Naive thymus-derived CD4-positive, alpha-beta T cell (primary cell): Measurements from ENCODE around the gene LRRIQ3. TPM values are rescaled to one million over a fixed set of nuclear protein-coding genes. Genes with fewer than 3 reads are reported as not detected.

ENCODE experiments used
- ATAC-seq: fragments of 150-1000 bp; cut with Tn5 transposase; 2 replicates; pipeline ENCODE4 v1.10.0; 2021; ENCODE audit warnings: mild to moderate bottlenecking, moderate library complexity
- CTCF ChIA-PET: fragments of 350-600 bp; sonication (Branson Sonifier 250); formaldehyde crosslinking; loops from one replicate; lab custom pipeline; 2021; ENCODE audit warnings: antibody characterized with exemption; lab: Charles Lee
- POLR2A ChIA-PET: fragments of 350-600 bp; sonication (Branson Sonifier 250); formaldehyde crosslinking; loops from one replicate; lab custom pipeline; 2021; ENCODE audit warnings: antibody characterized with exemption, inconsistent platforms; lab: Charles Lee
- DNase-seq, 9 donors: peaks; one replicate each; pipeline versions ENCODE4 v3.0.0 to v3.0.0-alpha.2; 2020 to 2022; ENCODE audit warnings: mixed read lengths in 1 of 9
- H3K27ac ChIP-seq: one replicate; pipeline ENCODE4 v1.7.0; 2013; ENCODE audit warnings: mild to moderate bottlenecking, low read depth, low read length, moderate library complexity
- H3K27me3 ChIP-seq, 2 donors: one replicate each; pipeline ENCODE4 v1.7.0; 2013; ENCODE audit warnings: low read length in 2 of 2, mild to moderate bottlenecking in 2 of 2, moderate library complexity in 2 of 2; ENCODE audit not compliant: control insufficient read depth in 2 of 2, insufficient read depth in 2 of 2
- H3K36me3 ChIP-seq, 3 experiments: 1 replicate in 2 of 3; 2 replicates in 1 of 3; pipeline ENCODE4 v1.7.0; 2013; ENCODE audit warnings: low read length in 3 of 3, mild to moderate bottlenecking in 3 of 3, moderate library complexity in 1 of 3; ENCODE audit not compliant: insufficient read depth in 3 of 3, control insufficient read depth in 2 of 3
- H3K4me1 ChIP-seq, 2 donors: one replicate each; pipeline ENCODE4 v1.7.0; 2013; ENCODE audit warnings: low read length in 2 of 2, mild to moderate bottlenecking in 2 of 2, moderate library complexity in 1 of 2; ENCODE audit not compliant: control insufficient read depth in 2 of 2, insufficient read depth in 2 of 2
- H3K4me3 ChIP-seq: 2 replicates; pipeline ENCODE4 v1.7.0; 2013; ENCODE audit warnings: mild to moderate bottlenecking, low read length
- H3K9me3 ChIP-seq, 3 experiments: 1 replicate in 2 of 3; 2 replicates in 1 of 3; pipeline ENCODE4 v1.7.0; 2013; ENCODE audit warnings: low read length in 3 of 3; ENCODE audit not compliant: control insufficient read depth in 2 of 3
- H3K27ac Mint-ChIP-seq, 9 donors: one replicate each; pipeline ENCODE4 v1.8.0; 2020 to 2022; ENCODE audit warnings: mixed read lengths in 9 of 9, mild to moderate bottlenecking in 8 of 9, moderate library complexity in 5 of 9, inconsistent platforms in 2 of 9
- H3K27me3 Mint-ChIP-seq, 5 donors: one replicate each; pipeline ENCODE4 v1.8.0; 2021 to 2022; ENCODE audit warnings: mixed read lengths in 5 of 5, mild to moderate bottlenecking in 1 of 5
- H3K36me3 Mint-ChIP-seq, 5 donors: one replicate each; pipeline ENCODE4 v1.8.0; 2020 to 2022; ENCODE audit warnings: mixed read lengths in 5 of 5, mild to moderate bottlenecking in 3 of 5, inconsistent platforms in 1 of 5
- H3K4me1 Mint-ChIP-seq, 7 donors: one replicate each; pipeline ENCODE4 v1.8.0; 2020 to 2022; ENCODE audit warnings: mixed read lengths in 7 of 7, mild to moderate bottlenecking in 3 of 7, inconsistent platforms in 1 of 7
- H3K4me3 Mint-ChIP-seq, 10 donors: one replicate each; pipeline ENCODE4 v1.8.0; 2020 to 2022; ENCODE audit warnings: mild to moderate bottlenecking in 10 of 10, mixed read lengths in 10 of 10, moderate library complexity in 6 of 10, inconsistent platforms in 2 of 10
- H3K9me3 Mint-ChIP-seq, 11 donors: one replicate each; pipeline ENCODE4 v1.8.0; 2020 to 2022; ENCODE audit warnings: mixed read lengths in 11 of 11, mild to moderate bottlenecking in 4 of 11, inconsistent platforms in 1 of 11, moderate library complexity in 1 of 11
- intact Hi-C, 2 donors: fragments of 100-400 bp; cut with micrococcal nuclease; formaldehyde crosslinking; loops; one replicate each; pipeline ENCODE4 v1.15.1; 2023
- polyA plus RNA-seq, 2 donors: library from polyadenylated mRNA; unstranded; fragments of 300-500 nt; fragmentation: Illumina TruSeq; gene quantifications; one replicate each; pipeline ENCODE4 v1.2.3, GENCODE V29; 2021
- total RNA-seq, 6 experiments: library from RNA in 5 of 6; stranded (reverse) in 5 of 6; gene quantifications; 1 replicate in 5 of 6; 2 replicates in 1 of 6; pipeline ENCODE4 v1.2.3 and lab custom pipeline; 2021 to 2026

Gene LRRIQ3
- total and polyA plus RNA-seq, 7 experiments from 2014 or later: 0.32 to 3.5 (median 1.0) TPM

- H3K4me1 Mint-ChIP-seq: no peaks in the 10 kb centered on the region
- no peaks in the 10 kb centered on the region for H3K27me3 Mint-ChIP-seq
- peaks cover 0 to 10% (median 0%) of the 10 kb centered on the region in 5 donors for H3K36me3 Mint-ChIP-seq
- ATAC-seq (no peak), DNase-seq (no peak)
- no peaks in the 10 kb centered on the region for H3K36me3 ChIP-seq
- intact Hi-C loops: no loop called here
- ChIA-PET POLR2A (no interaction called here), CTCF (no interaction called here)
- no peak within 1 kb of the TSS for H3K27ac ChIP-seq
- H3K4me1 ChIP-seq: no peaks in the 10 kb centered on the region
- no peaks in the 10 kb centered on the region for H3K27me3 ChIP-seq
- no peak within 1 kb of the TSS for H3K4me3 ChIP-seq
- no peaks in the 10 kb centered on the region for H3K9me3 ChIP-seq
- H3K27ac Mint-ChIP-seq: no peak within 1 kb of the TSS
- H3K9me3 Mint-ChIP-seq: peaks cover 0 to 19% (median 2%) of the 10 kb centered on the region in 11 donors
- no peak within 1 kb of the TSS for H3K4me3 Mint-ChIP-seq
These were observed 37.2 kb upstream of the LRRIQ3 start, which contains the start of gene TNNI3K for GRCh38 chr1:74235153-74235552. TNNI3K (plus strand) TSS chr1:74235387; CDS start chr1:74235452, 65 bp downstream.

- H3K4me1 Mint-ChIP-seq: peaks cover 0 to 2% (median 0%) of the 10 kb centered on the region in 7 donors
- Histone ChIP-seq H3K27ac (no peak overlapping the region), H3K9me3 (peaks cover 0 to 28% (median 5%) of the 10 kb centered on the region in 3 experiments), H3K27me3 (no peaks in the 10 kb centered on the region), H3K4me1 (no peaks in the 10 kb centered on the region), H3K4me3 (no peak overlapping the region), H3K36me3 (no peaks in the 10 kb centered on the region)
- H3K27me3 Mint-ChIP-seq: peaks cover 0 to 6% (median 0%) of the 10 kb centered on the region in 5 donors
- ATAC-seq (no peak), DNase-seq (no peak)
- POLR2A ChIA-PET: no interaction called here
- H3K36me3 Mint-ChIP-seq: peaks cover 0 to 47% (median 17%) of the 10 kb centered on the region in 5 donors
- intact Hi-C loops: no loop called here
- peak overlapping the region in 1 of 10 donors; percentile 8 for H3K4me3 Mint-ChIP-seq
- H3K27ac Mint-ChIP-seq: no peak overlapping the region
- CTCF ChIA-PET: no interaction called here
- peaks cover 9 to 72% (median 50%) of the 10 kb centered on the region in 11 donors for H3K9me3 Mint-ChIP-seq
These were observed 25.5 kb upstream of the LRRIQ3 start for GRCh38 chr1:74223453-74223852.

- Mint-ChIP-seq H3K27me3 (peaks cover 0 to 6% (median 0%) of the 10 kb centered on the region in 5 donors), H3K27ac (no peak overlapping the region), H3K4me1 (peaks cover 0 to 2% (median 0%) of the 10 kb centered on the region in 7 donors), H3K9me3 (peaks cover 9 to 66% (median 46%) of the 10 kb centered on the region in 11 donors), H3K4me3 (no peak overlapping the region), H3K36me3 (peaks cover 0 to 47% (median 17%) of the 10 kb centered on the region in 5 donors)
- Histone ChIP-seq H3K4me1 (no peaks in the 10 kb centered on the region), H3K27ac (no peak overlapping the region), H3K4me3 (no peak overlapping the region), H3K9me3 (peaks cover 0 to 24% (median 5%) of the 10 kb centered on the region in 3 experiments), H3K36me3 (no peaks in the 10 kb centered on the region), H3K27me3 (no peaks in the 10 kb centered on the region)
- CTCF ChIA-PET: no interaction called here
- intact Hi-C loops: no loop called here
- no peak for ATAC-seq
- POLR2A ChIA-PET: no interaction called here
- no peak for DNase-seq
These were observed 24.7 kb upstream of the LRRIQ3 start for GRCh38 chr1:74222701-74223100.

- no peak overlapping the region for H3K27ac ChIP-seq
- Mint-ChIP-seq H3K4me3 (no peak overlapping the region), H3K27ac (no peak overlapping the region), H3K9me3 (peaks cover 0 to 5% (median 3%) of the 10 kb centered on the region in 11 donors), H3K36me3 (peaks cover 0 to 19% (median 12%) of the 10 kb centered on the region in 5 donors), H3K4me1 (peaks cover 0 to 2% (median 0%) of the 10 kb centered on the region in 7 donors), H3K27me3 (no peaks in the 10 kb centered on the region)
- no peaks in the 10 kb centered on the region for H3K27me3 ChIP-seq
- no peaks in the 10 kb centered on the region for H3K36me3 ChIP-seq
- ChIA-PET POLR2A (no interaction called here), CTCF (no interaction called here)
- H3K4me3 ChIP-seq: no peak overlapping the region
- DNase-seq: no peak
- H3K9me3 ChIP-seq: no peaks in the 10 kb centered on the region
- intact Hi-C loops: no loop called here
- ATAC-seq: no peak
- H3K4me1 ChIP-seq: no peaks in the 10 kb centered on the region
These were observed 17.3 kb upstream of the LRRIQ3 start for GRCh38 chr1:74215229-74215628.

GRCh38 chr1:74205266-74205665 is 7.3 kb upstream of the LRRIQ3 start:
- Histone ChIP-seq H3K27ac (no peak overlapping the region), H3K27me3 (no peaks in the 10 kb centered on the region), H3K36me3 (peaks cover 0 to 10% (median 3%) of the 10 kb centered on the region in 3 experiments), H3K4me3 (no peak overlapping the region), H3K4me1 (no peaks in the 10 kb centered on the region), H3K9me3 (no peaks in the 10 kb centered on the region)
- Mint-ChIP-seq H3K36me3 (peaks cover 0 to 56% (median 24%) of the 10 kb centered on the region in 5 donors), H3K27ac (no peak overlapping the region), H3K4me3 (no peak overlapping the region), H3K27me3 (no peaks in the 10 kb centered on the region), H3K9me3 (peaks cover 0 to 2% (median 0%) of the 10 kb centered on the region in 11 donors), H3K4me1 (peaks cover 0 to 5% (median 2%) of the 10 kb centered on the region in 7 donors)
- ATAC-seq: no peak
- ChIA-PET POLR2A (no interaction called here), CTCF (no interaction called here)
- intact Hi-C loops: no loop called here
- no peak for DNase-seq

GRCh38 chr1:74199504-74199903 is 1.5 kb upstream of the LRRIQ3 start:
- POLR2A ChIA-PET: no interaction called here
- Histone ChIP-seq H3K27me3 (no peaks in the 10 kb centered on the region), H3K4me1 (peaks cover 5% of the 10 kb centered on the region in 2 donors), H3K27ac (no peak overlapping the region), H3K9me3 (no peaks in the 10 kb centered on the region), H3K4me3 (no peak overlapping the region), H3K36me3 (peaks cover 0 to 3% (median 0%) of the 10 kb centered on the region in 3 experiments)
- no peak for ATAC-seq
- intact Hi-C loops: loop anchor here (2.0 kb wide), 4 partner anchors 1525 to 1917 kb away; partner anchors contain the start of genes ACADM (in 1 of the 2), NEGR1 (in 1 of the 2), RABGGTB (in 1 of the 2) and ST6GALNAC3 (in 1 of the 2)
- H3K36me3 Mint-ChIP-seq: peaks cover 0 to 22% (median 11%) of the 10 kb centered on the region in 5 donors
- peak overlapping the region in 8 of 10 donors; percentile 91 to 99 (median 94) for H3K4me3 Mint-ChIP-seq
- DNase-seq: no peak
- CTCF ChIA-PET: interaction anchor here (1.2 kb wide), 1 partner anchor 534 kb away, joined by 4 read pairs; no protein-coding TSS in a partner anchor
- H3K27me3 Mint-ChIP-seq: peaks cover 0 to 7% (median 0%) of the 10 kb centered on the region in 5 donors
- no peaks in the 10 kb centered on the region for H3K9me3 Mint-ChIP-seq
- peaks cover 16 to 39% (median 19%) of the 10 kb centered on the region in 7 donors for H3K4me1 Mint-ChIP-seq
- peak overlapping the region in 2 of 9 donors; percentile 96 for H3K27ac Mint-ChIP-seq
